Muscle of back (tissue), 11 donors: ENCODE data around the gene SLC22A13. TPM values are rescaled to one million over a fixed set of nuclear protein-coding genes. Genes with fewer than 3 reads are reported as not detected.
"Not testable (repeated sequence)": the region's sequence is repeated elsewhere in the genome, so short reads cannot be mapped to it uniquely, and the experiment has no call there.

Source experiments
- DNase-seq, 3 donors: peaks; one replicate each; pipeline versions ENCODE4 v3.0.0 to v3.0.0-alpha.2; 2013
- polyA plus RNA-seq, 10 donors: library from polyadenylated mRNA; unstranded; fragments of 120-200 nt; gene quantifications; one replicate each; pipeline ENCODE4 v1.2.1, GENCODE V29; 2013; ENCODE audit not compliant: insufficient read length in 10 of 10

The SLC22A13 gene
- polyA plus RNA-seq, 10 donors: 0.08 to 0.26 (median 0.18) TPM; not detected in 3

- DNase-seq: peak in 1 of 3 donors; percentile 11
Measured at GRCh38 chr3:38264353-38264771, 1.2 kb upstream of the SLC22A13 start.

GRCh38 chr3:38264779-38265178 lies 833 bp upstream of the SLC22A13 start:
- DNase-seq: no peak

GRCh38 chr3:38266810-38267209 lies 1.2 kb downstream of the SLC22A13 start:
- DNase-seq: no peak

- DNase-seq: no peak
Measured at GRCh38 chr3:38267662-38268061, 2.0 kb downstream of the SLC22A13 start.

- DNase-seq: no peak
Measured at GRCh38 chr3:38268087-38268486, 2.5 kb downstream of the SLC22A13 start.

- DNase-seq: no peak
Measured at GRCh38 chr3:38268522-38268921, 2.9 kb downstream of the SLC22A13 start.

- no peak for DNase-seq
Measured at GRCh38 chr3:38270606-38271005, 5.0 kb downstream of the SLC22A13 start.

GRCh38 chr3:38271553-38271952 lies 5.9 kb downstream of the SLC22A13 start:
- no peak for DNase-seq

- DNase-seq: no peak
Measured at GRCh38 chr3:38274864-38275649, 9.4 kb downstream of the SLC22A13 start.

GRCh38 chr3:38275658-38276057 lies 10.0 kb downstream of the SLC22A13 start:
- no peak for DNase-seq

GRCh38 chr3:38276081-38276916 lies 10.7 kb downstream of the SLC22A13 start:
- no peak for DNase-seq

GRCh38 chr3:38276917-38277630 lies 11.5 kb downstream of the SLC22A13 start:
- DNase-seq: no peak

- no peak for DNase-seq
Measured at GRCh38 chr3:38278841-38279240, 13.2 kb downstream of the SLC22A13 start.

- DNase-seq: no peak
Measured at GRCh38 chr3:38281895-38282686, 16.5 kb downstream of the SLC22A13 start, which contains the start of gene SLC22A14. SLC22A14 (plus strand) TSS chr3:38282294; CDS start chr3:38306027, 23,733 bp downstream.

- DNase-seq: peak; percentile 22 to 57 (median 48)
Measured at GRCh38 chr3:38283810-38284755, 18.5 kb downstream of the SLC22A13 start.

GRCh38 chr3:38284756-38285150 lies 19.1 kb downstream of the SLC22A13 start:
- peak in 1 of 3 donors; percentile 19 for DNase-seq

- DNase-seq: not testable (repeated sequence)
Measured at GRCh38 chr3:38289286-38290217, 23.9 kb downstream of the SLC22A13 start.

- DNase-seq: not testable (repeated sequence)
Measured at GRCh38 chr3:38297053-38297452, 31.4 kb downstream of the SLC22A13 start.

GRCh38 chr3:38297537-38297936 lies 31.9 kb downstream of the SLC22A13 start:
- no peak for DNase-seq
